Activated CD8-positive, alpha-beta memory T cell treated with anti-CD3 and anti-CD28 coated beads, Interleukin-2, amount 50 U/mL, for 4 hours (primary cell): ENCODE results near the gene C11orf65.
"Not testable (repeated sequence)": the region's sequence is repeated elsewhere in the genome, so short reads cannot be mapped to it uniquely, and the experiment has no call there.

Source experiments
- DNase-seq: peaks from one replicate; pipeline ENCODE4 v3.0.0-alpha.2; 2020

The C11orf65 gene

DNA sequence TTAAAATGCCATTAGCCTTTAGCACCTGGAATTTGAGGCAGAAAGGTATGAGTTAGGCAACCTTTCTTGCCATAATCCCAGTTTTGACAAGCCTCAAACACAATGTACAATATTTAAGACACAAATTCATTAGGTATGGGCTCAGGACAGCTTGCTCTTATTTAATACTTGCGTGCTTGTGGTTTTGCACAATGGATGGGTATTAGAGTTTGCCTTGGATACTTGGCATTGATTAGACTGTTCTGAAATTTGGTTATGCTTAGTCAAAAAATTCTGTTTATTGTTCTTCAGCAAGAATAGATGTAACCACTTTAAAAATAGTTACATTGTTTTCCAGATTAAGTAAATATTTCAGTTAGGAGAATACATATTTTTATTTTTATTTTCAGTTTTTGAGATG, 5.4 kb upstream of the C11orf65 start:
- no peak for DNase-seq

- DNase-seq, result no peak
Measured at GRCh38 chr11:108468478-108468864, 1.1 kb upstream of the C11orf65 start.

- DNase-seq, result no peak
Measured at GRCh38 chr11:108466405-108466804, 924 bp downstream of the C11orf65 start.

DNA sequence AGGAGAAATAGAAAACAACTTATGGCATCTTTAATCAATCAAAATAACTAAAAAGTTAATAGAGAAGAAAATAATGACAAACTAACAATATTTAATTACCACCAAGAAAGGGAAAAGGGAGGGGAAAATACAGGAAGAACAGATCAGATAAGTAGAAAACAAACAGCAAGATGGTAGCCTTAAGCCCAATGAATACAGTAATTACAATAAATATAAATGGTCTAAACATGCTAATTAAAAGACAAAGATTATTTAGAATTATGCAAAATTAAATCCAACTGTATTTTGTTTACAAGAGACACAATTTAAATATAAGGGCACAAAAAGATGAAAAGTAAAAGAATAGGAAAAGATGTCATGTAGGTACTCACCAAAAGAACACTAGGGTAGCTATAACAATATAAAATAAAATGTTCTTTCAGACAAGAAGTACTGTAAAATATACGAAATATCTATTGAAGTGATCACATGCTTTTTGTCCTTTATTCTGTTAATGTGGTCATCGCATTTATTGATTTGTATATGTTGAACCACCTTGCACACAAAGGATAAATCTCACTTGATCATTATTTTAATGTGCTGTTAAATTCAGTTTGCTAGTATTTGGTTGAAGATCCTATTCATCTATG, 14.0 kb downstream of the C11orf65 start:
- no peak for DNase-seq

DNA sequence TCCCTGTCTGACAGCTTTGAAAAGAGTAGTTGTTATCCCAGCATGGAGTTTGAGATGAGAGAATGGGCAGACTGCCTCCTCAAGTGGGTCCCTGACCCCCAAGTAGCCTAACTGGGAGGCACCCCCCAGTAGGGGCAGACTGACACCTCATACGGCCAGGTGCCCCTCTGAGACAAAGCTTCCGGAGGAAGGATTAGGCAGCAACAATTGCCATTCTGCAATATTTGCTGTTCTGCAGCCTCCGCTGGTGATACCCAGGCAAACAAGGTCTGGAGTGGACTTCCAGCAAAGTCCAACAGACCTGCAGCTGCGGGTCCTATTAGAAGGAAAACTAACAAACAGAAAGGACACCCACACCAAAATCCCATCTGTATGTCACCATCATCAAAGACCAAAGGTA, 25.9 kb downstream of the C11orf65 start:
- DNase-seq, result not testable (repeated sequence)

DNA sequence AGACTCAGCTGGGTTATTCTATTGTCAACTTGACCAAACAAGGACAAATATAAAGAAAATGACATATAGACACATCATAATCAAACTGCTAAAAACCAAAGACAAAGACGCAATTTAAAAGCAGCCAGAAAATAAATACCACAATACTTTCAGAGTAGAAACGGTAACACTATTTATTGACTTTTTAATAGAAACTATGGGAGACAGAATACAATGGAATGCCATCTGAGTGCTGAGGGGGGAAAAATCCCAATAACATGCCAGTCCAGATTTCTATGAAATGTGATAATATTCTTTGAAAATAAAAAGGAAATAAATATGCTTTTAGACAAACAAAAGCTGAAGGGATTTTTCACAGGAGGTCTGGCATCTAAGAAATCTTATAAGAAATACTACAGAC, 30.7 kb downstream of the C11orf65 start:
- DNase-seq, result no peak

- no peak for DNase-seq
Measured at GRCh38 chr11:108435066-108435465, 32.3 kb downstream of the C11orf65 start.

DNA sequence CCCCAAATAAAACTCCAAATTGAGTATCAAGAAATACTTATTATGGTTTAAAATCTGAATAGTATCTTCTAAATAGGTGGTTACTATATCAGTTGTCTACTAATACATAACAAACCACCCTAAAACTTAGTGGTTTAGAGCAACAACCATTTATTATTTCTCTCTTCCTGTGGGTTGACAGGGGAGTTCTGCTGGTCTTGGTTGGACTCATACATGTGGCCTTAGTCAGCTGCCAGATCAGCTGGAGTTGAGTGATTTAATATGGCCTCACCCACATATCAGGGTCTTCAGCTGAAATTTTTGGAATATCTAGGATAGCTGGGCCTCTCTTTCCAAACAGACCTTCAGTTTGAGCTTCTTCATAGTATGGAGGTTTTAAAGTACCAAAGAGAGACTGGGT, 34.5 kb downstream of the C11orf65 start:
- DNase-seq, result no peak

DNA sequence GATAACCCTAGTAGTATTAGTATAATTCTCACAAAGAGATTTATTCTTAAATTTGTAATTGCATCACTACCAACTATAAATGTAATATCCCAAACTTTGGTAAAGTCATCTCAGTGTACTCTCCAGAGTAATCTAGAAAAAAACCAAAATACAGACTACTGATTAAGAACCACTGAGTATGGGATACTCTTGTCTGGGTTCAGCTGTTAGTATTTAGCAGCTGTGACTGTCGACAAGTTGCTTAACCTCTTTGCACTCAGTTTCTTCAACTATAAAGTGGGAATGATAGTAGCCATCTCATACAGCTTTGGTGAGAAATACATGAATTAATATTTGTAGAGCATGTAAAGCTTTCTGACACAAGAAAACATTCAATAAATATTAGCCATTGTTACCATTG, 35.3 kb downstream of the C11orf65 start:
- no peak for DNase-seq

DNA sequence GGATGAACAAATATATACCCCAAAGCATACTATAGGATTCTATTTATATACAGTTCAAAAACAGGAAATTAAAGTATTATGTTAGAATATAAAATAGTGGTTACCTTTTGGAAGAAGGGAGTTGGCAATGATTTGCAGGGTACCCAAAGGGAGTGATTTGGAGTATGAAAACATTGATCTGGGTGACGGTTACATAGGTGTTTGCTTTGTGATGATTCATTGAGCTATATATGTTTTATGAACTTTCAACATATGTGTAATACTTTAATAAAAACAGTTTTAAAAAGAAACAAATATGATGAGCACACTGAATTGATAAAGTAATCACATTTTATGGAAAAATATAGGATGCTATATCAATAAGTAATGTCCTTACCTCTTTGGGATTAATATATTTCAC, 36.0 kb downstream of the C11orf65 start:
- DNase-seq, result no peak

DNA sequence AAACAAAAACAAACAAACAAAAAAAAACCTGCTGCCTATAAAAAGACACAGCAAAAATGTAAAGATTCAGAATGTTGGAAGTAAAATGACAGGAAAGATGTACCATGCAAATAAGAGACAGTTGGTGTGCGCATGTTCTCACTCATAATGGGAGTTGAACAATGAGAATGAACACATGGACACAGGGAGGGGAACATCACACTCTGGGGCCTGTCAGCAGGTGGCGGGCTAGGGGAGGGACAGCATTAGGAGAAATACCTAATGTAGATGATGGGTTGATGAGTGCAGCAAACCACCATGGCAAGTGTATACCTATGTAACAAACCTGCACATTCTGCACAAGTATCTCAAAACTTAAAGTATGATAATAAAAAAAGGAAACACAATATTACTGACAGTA, 49.8 kb downstream of the C11orf65 start:
- DNase-seq, result peak; percentile 23

DNA sequence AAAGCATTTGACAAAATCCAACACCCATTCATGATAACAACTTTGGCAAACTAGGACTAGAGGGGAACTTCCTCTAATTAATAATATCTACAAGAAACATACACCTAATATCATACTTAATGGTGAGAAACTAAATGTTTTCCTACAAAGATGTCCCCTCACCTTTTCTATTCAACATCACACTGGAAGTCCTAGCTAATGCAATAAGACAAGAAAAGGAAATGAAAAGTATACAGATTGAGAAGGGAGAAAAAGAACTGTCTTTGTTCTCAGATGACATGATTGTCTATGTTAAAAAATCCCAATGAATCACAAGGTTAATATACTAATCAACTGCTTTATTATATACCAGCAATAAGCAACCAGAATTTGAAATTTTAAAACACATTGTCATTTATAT, 52.4 kb downstream of the C11orf65 start:
- DNase-seq, result no peak

GRCh38 chr11:108405706-108406105, 61.6 kb downstream of the C11orf65 start:
- no peak for DNase-seq

- no peak for DNase-seq
Measured at GRCh38 chr11:108403052-108403451, 64.3 kb downstream of the C11orf65 start.

GRCh38 chr11:108402241-108402640, 65.1 kb downstream of the C11orf65 start:
- no peak for DNase-seq

- DNase-seq, result no peak
Measured at GRCh38 chr11:108398439-108398838, 68.9 kb downstream of the C11orf65 start.

DNA sequence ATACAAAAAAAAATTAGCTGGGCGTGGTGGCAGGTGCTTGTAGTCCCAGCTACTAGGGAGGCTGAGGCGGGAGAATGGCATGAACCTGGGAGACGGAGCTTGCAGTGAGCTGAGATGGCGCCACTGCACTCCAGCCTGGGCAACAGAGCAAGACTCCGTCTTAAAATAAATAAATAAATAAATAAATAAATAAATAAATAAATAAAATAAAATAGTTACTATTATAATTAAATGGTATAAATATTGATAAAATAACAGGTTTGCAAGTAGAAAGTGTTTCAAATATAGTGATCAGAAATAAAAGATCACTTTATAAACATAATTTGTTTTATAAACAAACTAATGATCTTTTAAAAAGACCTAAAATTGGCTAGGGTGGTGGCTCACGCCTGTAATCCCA, 70.7 kb downstream of the C11orf65 start:
- not testable (repeated sequence) for DNase-seq

- no peak for DNase-seq
Measured at GRCh38 chr11:108394744-108395284, 72.5 kb downstream of the C11orf65 start.

DNA sequence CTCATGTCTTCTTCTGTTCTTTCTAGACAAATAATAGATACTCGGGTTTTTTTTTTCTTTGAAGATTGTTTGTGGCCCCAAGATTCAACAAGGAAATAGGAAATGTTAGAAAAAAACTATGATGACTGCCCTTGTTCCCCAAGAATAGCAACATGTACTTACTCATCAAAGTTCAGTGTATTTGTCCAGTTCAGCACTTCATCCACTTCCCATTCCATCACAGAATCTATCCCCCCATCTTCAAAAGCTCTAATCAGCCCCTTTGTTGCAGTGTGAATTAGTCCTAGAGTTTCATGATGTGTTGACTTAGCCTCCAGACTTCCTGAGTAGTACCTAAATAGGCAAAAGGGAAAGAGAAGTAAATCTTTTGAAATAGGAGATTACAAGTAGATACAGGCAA, 74.3 kb downstream of the C11orf65 start:
- no peak for DNase-seq

- DNase-seq, result no peak
Measured at GRCh38 chr11:108392353-108392752, 75.0 kb downstream of the C11orf65 start.

DNA sequence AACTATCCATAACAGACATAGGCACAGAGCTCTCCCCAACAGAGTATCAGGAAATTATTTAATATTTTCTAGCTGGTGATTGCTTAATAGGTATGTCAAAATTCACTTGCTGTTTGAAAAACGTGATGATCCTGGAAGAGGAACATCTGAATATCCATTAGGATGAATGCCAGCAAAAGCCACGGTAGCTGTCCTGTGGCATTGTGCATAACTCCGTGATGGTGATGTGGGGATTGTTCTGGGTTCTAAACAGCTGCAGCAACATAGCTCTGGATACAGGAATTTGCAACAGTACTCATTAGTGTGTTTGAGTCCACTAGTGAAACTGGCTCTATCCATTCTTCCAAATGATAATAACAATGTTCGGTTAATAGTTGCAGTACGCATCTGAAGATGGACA, 78.8 kb downstream of the C11orf65 start:
- no peak for DNase-seq

- DNase-seq, result not testable (repeated sequence)
Measured at GRCh38 chr11:108373505-108373904, 93.8 kb downstream of the C11orf65 start.

- no peak for DNase-seq
Measured at GRCh38 chr11:108370990-108371389, 96.3 kb downstream of the C11orf65 start.

GRCh38 chr11:108370315-108370714, 97.0 kb downstream of the C11orf65 start:
- DNase-seq, result no peak

GRCh38 chr11:108369064-108369463, 98.3 kb downstream of the C11orf65 start:
- DNase-seq, result no peak
